Raji (cell line): Measurements from ENCODE around the gene OBSL1.

ENCODE experiments used
- POLR2A ChIP-seq: IDR thresholded peaks from 2 replicates; pipeline ENCODE4 v1.6.1; 2011; ENCODE audit warnings: low read depth, low read length, control low read depth; ENCODE audit not compliant: insufficient read depth

The OBSL1 gene

GRCh38 chr2:219575566-219576504 is 4.5 kb upstream of the OBSL1 start:
- TF ChIP-seq POLR2A = no peak

GRCh38 chr2:219574484-219575311 is 3.4 kb upstream of the OBSL1 start:
- no peak for TF ChIP-seq POLR2A

- TF ChIP-seq POLR2A = no peak
Observed at GRCh38 chr2:219573166-219573565, 1.8 kb upstream of the OBSL1 start.

- TF ChIP-seq POLR2A = no peak
Observed at GRCh38 chr2:219572237-219573001, 1.1 kb upstream of the OBSL1 start, which contains the start of gene INHA. INHA (plus strand) TSS chr2:219572310; CDS start chr2:219572375, 65 bp downstream.

- no peak for TF ChIP-seq POLR2A
Observed at GRCh38 chr2:219570924-219571310, 422 bp downstream of the OBSL1 start.

- TF ChIP-seq POLR2A = no peak
Observed at GRCh38 chr2:219570194-219570923, 980 bp downstream of the OBSL1 start.

GRCh38 chr2:219569635-219570034 is 1.7 kb downstream of the OBSL1 start:
- TF ChIP-seq POLR2A = no peak

- TF ChIP-seq POLR2A = no peak
Observed at GRCh38 chr2:219569041-219569440, 2.3 kb downstream of the OBSL1 start.

GRCh38 chr2:219567791-219568361 is 3.5 kb downstream of the OBSL1 start:
- no peak for TF ChIP-seq POLR2A

- no peak for TF ChIP-seq POLR2A
Observed at GRCh38 chr2:219567131-219567530, 4.2 kb downstream of the OBSL1 start.

- no peak for TF ChIP-seq POLR2A
Observed at GRCh38 chr2:219566640-219567039, 4.7 kb downstream of the OBSL1 start.

- TF ChIP-seq POLR2A = no peak
Observed at GRCh38 chr2:219565130-219566080, 5.9 kb downstream of the OBSL1 start.
